AG04450 (cell line): ENCODE measurements around the gene EMCN. TPM values are rescaled to one million over a fixed set of nuclear protein-coding genes. Genes with fewer than 3 reads are reported as not detected.

Experiments used
- CTCF ChIA-PET: fragments of 300-600, 350-600 bp; formaldehyde crosslinking; extraction: SDS; loops from one replicate; lab custom pipeline; 2022; ENCODE audit warnings: antibody characterized with exemption, inconsistent platforms; lab: Charles Lee
- POLR2A ChIA-PET: fragments of 350-600 bp; formaldehyde crosslinking; extraction: SDS; loops from one replicate; lab custom pipeline; 2021; ENCODE audit warnings: antibody characterized with exemption, inconsistent platforms; lab: Yijun Ruan, JAX
- DNase-seq: peaks from one replicate; pipeline ENCODE4 v3.0.0-alpha.2; 2011; ENCODE audit warnings: low read depth, low spot score
- H3K27ac ChIP-seq: one replicate; pipeline ENCODE4 v1.5.1; 2012; ENCODE audit warnings: low read depth, low read length, control low read depth
- H3K27me3 ChIP-seq: one replicate; pipeline ENCODE4 v1.6.0; 2012; ENCODE audit warnings: low read length; ENCODE audit not compliant: control insufficient read depth, insufficient read depth
- H3K4me3 ChIP-seq: 2 replicates; pipeline ENCODE4 v1.5.1; 2011; ENCODE audit warnings: mild to moderate bottlenecking, low read depth, low read length, control low read depth
- H3K9me3 ChIP-seq: 2 replicates; pipeline ENCODE4 v1.5.1; 2012; ENCODE audit warnings: low read length; ENCODE audit not compliant: control insufficient read depth, insufficient read depth
- CTCF ChIP-seq: IDR thresholded peaks from 2 replicates; pipeline ENCODE4 v1.5.1; 2011; ENCODE audit warnings: low read depth, low read length, control low read depth, inconsistent platforms
- polyA plus RNA-seq: library from polyadenylated mRNA; depleted of rRNA; stranded (reverse); fragments of >200 nt; gene quantifications from 2 replicates; pipeline ENCODE4 v1.2.3, GENCODE V29; 2011

Gene EMCN
- polyA plus RNA-seq, 1 experiment, result not detected

- H3K27me3 ChIP-seq, result no peaks in the 10 kb centered on the region
- TF ChIP-seq CTCF, result no peak
- no peaks in the 10 kb centered on the region for H3K9me3 ChIP-seq
- H3K4me3 ChIP-seq, result no peak overlapping the region
- CTCF ChIA-PET, result interaction anchor here (2.0 kb wide), 1 partner anchor 10 kb away, joined by 8 read pairs; no protein-coding TSS in a partner anchor
- no peak overlapping the region for H3K27ac ChIP-seq
- POLR2A ChIA-PET, result no interaction called here
- DNase-seq, result no peak
Measured at GRCh38 chr4:100362366-100362765, 155.5 kb downstream of the EMCN start.

GRCh38 chr4:100361336-100361735 lies 156.5 kb downstream of the EMCN start:
- POLR2A ChIA-PET, result no interaction called here
- H3K27ac ChIP-seq, result no peak overlapping the region
- H3K4me3 ChIP-seq, result no peak overlapping the region
- no peaks in the 10 kb centered on the region for H3K27me3 ChIP-seq
- H3K9me3 ChIP-seq, result no peaks in the 10 kb centered on the region
- CTCF ChIA-PET, result interaction anchor here (2.0 kb wide), 1 partner anchor 11 kb away, joined by 8 read pairs; no protein-coding TSS in a partner anchor
- DNase-seq, result no peak
- TF ChIP-seq CTCF, result no peak

GRCh38 chr4:100360211-100360610 lies 157.6 kb downstream of the EMCN start:
- no peak for DNase-seq
- Histone ChIP-seq H3K27me3 (no peaks in the 10 kb centered on the region), H3K27ac (no peak overlapping the region), H3K9me3 (no peaks in the 10 kb centered on the region), H3K4me3 (no peak overlapping the region)
- no peak for TF ChIP-seq CTCF
- ChIA-PET POLR2A (no interaction called here), CTCF (interaction anchor here (0.7 to 1.0 kb wide), 3 partner anchors 12 to 50 kb away, joined by 3 to 4 read pairs (median 3); no protein-coding TSS in a partner anchor)

- no peak for DNase-seq
- H3K27me3 ChIP-seq, result no peaks in the 10 kb centered on the region
- H3K27ac ChIP-seq, result no peak overlapping the region
- H3K9me3 ChIP-seq, result no peaks in the 10 kb centered on the region
- ChIA-PET POLR2A (no interaction called here), CTCF (interaction anchor here (1.0 kb wide), 1 partner anchor 13 kb away, joined by 4 read pairs; no protein-coding TSS in a partner anchor)
- H3K4me3 ChIP-seq, result no peak overlapping the region
- TF ChIP-seq CTCF, result no peak
Measured at GRCh38 chr4:100359441-100359840, 158.4 kb downstream of the EMCN start.

GRCh38 chr4:100357542-100357941 lies 160.3 kb downstream of the EMCN start:
- no peaks in the 10 kb centered on the region for H3K9me3 ChIP-seq
- TF ChIP-seq CTCF, result no peak
- no peaks in the 10 kb centered on the region for H3K27me3 ChIP-seq
- H3K27ac ChIP-seq, result no peak overlapping the region
- H3K4me3 ChIP-seq, result no peak overlapping the region
- CTCF ChIA-PET, result no interaction called here
- POLR2A ChIA-PET, result no interaction called here
- no peak for DNase-seq
